GM19043 (cell line): Measurements from ENCODE around the gene SNRPA1.

Experiments
- ATAC-seq: cut with Tn5 transposase; IDR thresholded peaks from one replicate; pipeline ENCODE4 v1.9.1; 2021; ENCODE audit warnings: low read depth; ENCODE audit not compliant: unreplicated experiment

SNRPA1 gene

GRCh38 chr15:101320501-101321052 lies 25.5 kb upstream of the SNRPA1 start:
- peak; percentile 94 for ATAC-seq

- ATAC-seq, result no peak
Observed at GRCh38 chr15:101318839-101319238, 23.8 kb upstream of the SNRPA1 start.

GRCh38 chr15:101318147-101318819 lies 23.2 kb upstream of the SNRPA1 start:
- ATAC-seq, result no peak

GRCh38 chr15:101317336-101317872 lies 22.4 kb upstream of the SNRPA1 start:
- ATAC-seq, result no peak

- ATAC-seq, result no peak
Observed at GRCh38 chr15:101316529-101316928, 21.5 kb upstream of the SNRPA1 start.

- no peak for ATAC-seq
Observed at GRCh38 chr15:101315736-101316135, 20.7 kb upstream of the SNRPA1 start.

- no peak for ATAC-seq
Observed at GRCh38 chr15:101314336-101315125, 19.5 kb upstream of the SNRPA1 start.

GRCh38 chr15:101313041-101313761 lies 18.2 kb upstream of the SNRPA1 start:
- ATAC-seq, result no peak

- no peak for ATAC-seq
Observed at GRCh38 chr15:101310508-101310907, 15.5 kb upstream of the SNRPA1 start.

- ATAC-seq, result no peak
Observed at GRCh38 chr15:101310161-101310480, 15.1 kb upstream of the SNRPA1 start.

GRCh38 chr15:101309436-101310160 lies 14.6 kb upstream of the SNRPA1 start:
- no peak for ATAC-seq

GRCh38 chr15:101308604-101309435 lies 13.8 kb upstream of the SNRPA1 start:
- no peak for ATAC-seq

- ATAC-seq, result no peak
Observed at GRCh38 chr15:101307897-101308603, 13.0 kb upstream of the SNRPA1 start.

- ATAC-seq, result no peak
Observed at GRCh38 chr15:101307048-101307896, 12.2 kb upstream of the SNRPA1 start.

GRCh38 chr15:101306341-101307047 lies 11.4 kb upstream of the SNRPA1 start:
- no peak for ATAC-seq

- no peak for ATAC-seq
Observed at GRCh38 chr15:101305820-101306255, 10.8 kb upstream of the SNRPA1 start.

GRCh38 chr15:101303408-101303807 lies 8.4 kb upstream of the SNRPA1 start:
- ATAC-seq, result no peak
